GM12878 (cell line): ENCODE data around the gene RHOB. TPM values are rescaled to one million over a fixed set of nuclear protein-coding genes. Genes with fewer than 3 reads are reported as not detected.

Source experiments
- ATAC-seq: fragments of 200-7000 bp; cut with Tn5 transposase; 3 replicates; pipeline ENCODE4 v1.9.1; 2020; ENCODE audit warnings: mild to moderate bottlenecking, moderate library complexity
- BruUV-seq: library from RNA; stranded (reverse); fragments of 400-500 nt; replicated peaks from 2 replicates; lab custom pipeline; 2021; lab: Mats Ljungman, UMichigan
- CTCF ChIA-PET: fragments of 300-600 bp; sonication (Branson Sonifier 250); formaldehyde crosslinking; extraction: SDS; loops from one replicate; lab custom pipeline; 2021; ENCODE audit warnings: inconsistent platforms; lab: Yijun Ruan, JAX
- POLR2A ChIA-PET: fragments of 350-600 bp; formaldehyde crosslinking; extraction: SDS; loops from one replicate; lab custom pipeline; 2021; ENCODE audit warnings: inconsistent platforms; lab: Charles Lee
- RAD21 ChIA-PET: fragments of 300-600 bp; sonication (Branson Sonifier 250); formaldehyde crosslinking; loops from one replicate; lab custom pipeline; 2023; ENCODE audit warnings: antibody characterized with exemption; ENCODE audit not compliant: unreplicated experiment; lab: Charles Lee
- SMC1A ChIA-PET: fragments of 300-600 bp; sonication (Branson Sonifier 250); formaldehyde crosslinking; loops from one replicate; lab custom pipeline; 2023; ENCODE audit not compliant: unreplicated experiment, uncharacterized antibody; lab: Charles Lee
- DNase-seq: peaks from one replicate; pipeline ENCODE4 v3.0.0-alpha.2; 2011; ENCODE audit warnings: low read depth, low spot score
- FAIRE-seq: peaks from 3 replicates; lab custom pipeline; 2011; peaks lifted over from hg19 to GRCh38; lab: Jason Lieb, UNC
- H2AFZ ChIP-seq: 2 replicates; pipeline ENCODE4 v1.6.0; 2011; ENCODE audit warnings: low read depth, low read length, control low read depth; ENCODE audit not compliant: control insufficient read depth
- H3K27ac ChIP-seq: 2 replicates; pipeline ENCODE4 v1.5.1; 2011; ENCODE audit warnings: control low read depth; ENCODE audit not compliant: control insufficient read depth, insufficient read depth
- H3K27me3 ChIP-seq, 2 experiments: replicated peaks in 1 of 2; 2 replicates each; pipeline versions ENCODE4 v1.6.0 to v1.6.1; 2011; ENCODE audit warnings: low read length in 1 of 2; ENCODE audit not compliant: control insufficient read depth in 2 of 2, insufficient read depth in 2 of 2
- H3K36me3 ChIP-seq, 2 experiments: 2 replicates each; pipeline ENCODE4 v1.5.1; 2011; ENCODE audit warnings: low read length in 1 of 2; ENCODE audit not compliant: control insufficient read depth in 2 of 2, insufficient read depth in 2 of 2
- H3K4me1 ChIP-seq: 2 replicates; pipeline ENCODE4 v1.6.1; 2011; ENCODE audit warnings: mild to moderate bottlenecking, low read length, moderate library complexity, mixed read lengths; ENCODE audit not compliant: control insufficient read depth, insufficient read depth
- H3K4me2 ChIP-seq: 2 replicates; pipeline ENCODE4 v1.6.0; 2011; ENCODE audit warnings: control low read depth; ENCODE audit not compliant: control insufficient read depth, insufficient read depth
- H3K4me3 ChIP-seq: fragments of 200-600 bp; sonication (generic); 2 replicates; pipeline ENCODE4 v1.5.1; 2016
- H3K79me2 ChIP-seq: 2 replicates; pipeline ENCODE4 v1.6.0; 2011; ENCODE audit warnings: low read length; ENCODE audit not compliant: control insufficient read depth, insufficient read depth
- H3K9ac ChIP-seq: 2 replicates; pipeline ENCODE4 v1.8.0; 2011; ENCODE audit warnings: low read length, control low read depth, mixed read lengths; ENCODE audit not compliant: control insufficient read depth, insufficient read depth
- H3K9me3 ChIP-seq: replicated peaks from 3 replicates; pipeline ENCODE4 v1.5.1; 2011; ENCODE audit warnings: mild to moderate bottlenecking, low read length; ENCODE audit not compliant: control insufficient read depth, insufficient read depth
- H4K20me1 ChIP-seq: 2 replicates; pipeline ENCODE4 v1.6.0; 2011; ENCODE audit not compliant: control insufficient read depth, insufficient read depth
- BRCA1 ChIP-seq: IDR thresholded peaks from 2 replicates; pipeline ENCODE4 v1.6.1; 2011; ENCODE audit warnings: low read depth, low read length, improper control_type of control experiment
- CBX3 ChIP-seq: fragments of 200-600 bp; sonication (generic); IDR thresholded peaks from 2 replicates; pipeline ENCODE4 v1.6.1; 2016; ENCODE audit warnings: low read depth, borderline replicate concordance
- DPF2 ChIP-seq: fragments of 450-650 bp; IDR thresholded peaks from 2 replicates; pipeline ENCODE4 v1.6.1; 2017; ENCODE audit warnings: mild to moderate bottlenecking
- ETV6 ChIP-seq, 2 experiments: fragments of 450-650 bp in 1 of 2; IDR thresholded peaks in 1 of 2; conservative IDR thresholded peaks in 1 of 2; 2 replicates each; pipeline ENCODE4 v1.6.1; 2014; ENCODE audit warnings: antibody characterized with exemption in 1 of 2, borderline replicate concordance in 1 of 2, low read depth in 1 of 2, mild to moderate bottlenecking in 1 of 2, moderate library complexity in 1 of 2
- IKZF1 ChIP-seq: fragments of 450-650 bp; conservative IDR thresholded peaks from 2 replicates; pipeline ENCODE4 v1.6.1; 2017; ENCODE audit warnings: antibody characterized with exemption, mild to moderate bottlenecking
- JUNB ChIP-seq: IDR thresholded peaks from 2 replicates; pipeline ENCODE4 v1.6.1; 2016; ENCODE audit warnings: antibody characterized with exemption, mild to moderate bottlenecking
- JUND ChIP-seq: IDR thresholded peaks from 2 replicates; pipeline ENCODE4 v1.6.1; 2012; ENCODE audit warnings: low read depth, mild to moderate bottlenecking, low read length, improper control_type of control experiment, moderate library complexity
- MEF2A ChIP-seq: IDR thresholded peaks from 2 replicates; pipeline ENCODE4 v1.6.1; 2011; ENCODE audit warnings: low read depth, mild to moderate bottlenecking, low read length, moderate library complexity; ENCODE audit not compliant: insufficient read depth
- MXI1 ChIP-seq: fragments of 150-350 bp; IDR thresholded peaks from 2 replicates; pipeline ENCODE4 v1.6.1; 2011; ENCODE audit warnings: low read depth, mild to moderate bottlenecking, inconsistent platforms, low read length, improper control_type of control experiment
- NR2C1 ChIP-seq: fragments of 450-650 bp; IDR thresholded peaks from 2 replicates; pipeline ENCODE4 v1.6.1; 2017; ENCODE audit warnings: antibody characterized with exemption, mild to moderate bottlenecking, moderate library complexity
- POLR2AphosphoS2 ChIP-seq: IDR thresholded peaks from 2 replicates; pipeline ENCODE4 v1.6.1; 2011; ENCODE audit warnings: low read depth, mild to moderate bottlenecking, low read length, improper control_type of control experiment, moderate library complexity
- RB1 ChIP-seq: fragments of 450-650 bp; formaldehyde crosslinking; IDR thresholded peaks from 2 replicates; pipeline ENCODE4 v1.6.1; 2017; ENCODE audit warnings: mild to moderate bottlenecking, borderline replicate concordance
- WGBS: methylation state at CpG from one replicate; pipeline ENCODE4 v1.1.6; 2016; ENCODE audit warnings: low lambda C conversion rate; ENCODE audit not compliant: insufficient replicate concordance, insufficient coverage; ENCODE audit errors: missing lambda C conversion rate; 5-methylcytosine and 5-hydroxymethylcytosine counted together
- in situ Hi-C: fragments of 300-500 bp; cut with MboI; formaldehyde crosslinking; loops from 9 replicates; pipeline ENCODE4 v1.14.3; 2018; ENCODE audit warnings: mixed read lengths
- intact Hi-C: fragments of 100-400 bp; cut with micrococcal nuclease; formaldehyde crosslinking; loops from one replicate; pipeline ENCODE4 v1.14.2; 2022; ENCODE audit not compliant: unreplicated experiment
- polyA plus RNA-seq, 11 experiments: library from polyadenylated mRNA; depleted of rRNA in 4 of 11; unstranded in 6 of 11; stranded (reverse) in 5 of 11; fragments of >200 nt; fragmentation: Nextera tagmentation in 4 of 11; fragmentation: Illumina TruSeq in 1 of 11; extraction: Ambion mirVana in 4 of 11; extraction: Trizol in 1 of 11; gene quantifications; 1 replicate in 1 of 11; 2 replicates in 10 of 11; pipeline versions ENCODE4 v1.2.1 to v1.2.3, GENCODE V29; 2011 to 2016; ENCODE audit warnings: inconsistent platforms in 2 of 11, missing spikeins in 2 of 11, low read depth in 1 of 11
- total RNA-seq, 4 experiments: library from RNA; depleted of rRNA in 3 of 4; stranded (reverse); fragments of >200 nt in 3 of 4; fragmentation: Illumina TruSeq in 1 of 4; extraction: Trizol in 1 of 4; gene quantifications; 2 replicates each; pipeline versions ENCODE4 v1.2.1 to v1.2.3, GENCODE V29; 2013 to 2021
- TF ChIP-seq, protein P1 (sequence below): fragments of 450-650 bp; formaldehyde crosslinking; IDR thresholded peaks from 2 replicates; pipeline ENCODE4 v1.5.0; 2022; ENCODE audit warnings: mild to moderate bottlenecking, missing genetic modification characterization
- TF ChIP-seq, protein P2 (sequence below): fragments of 450-650 bp; IDR thresholded peaks from 2 replicates; pipeline ENCODE4 v1.6.1; 2017; ENCODE audit warnings: mild to moderate bottlenecking, low read depth, inconsistent platforms; ENCODE audit not compliant: poor library complexity, severe bottlenecking
- TF ChIP-seq, protein P3 (sequence below): IDR thresholded peaks from 2 replicates; pipeline ENCODE4 v1.6.1; 2011; ENCODE audit warnings: mild to moderate bottlenecking, low read depth, low read length, moderate library complexity; ENCODE audit not compliant: insufficient replicate concordance

Gene RHOB
- total and polyA plus RNA-seq, 10 of the 15 experiments (the other 5 are each of a cell fraction or from before 2014, with no cell fraction given): 0.03 to 4.5 (median 1.2) TPM

DNA sequence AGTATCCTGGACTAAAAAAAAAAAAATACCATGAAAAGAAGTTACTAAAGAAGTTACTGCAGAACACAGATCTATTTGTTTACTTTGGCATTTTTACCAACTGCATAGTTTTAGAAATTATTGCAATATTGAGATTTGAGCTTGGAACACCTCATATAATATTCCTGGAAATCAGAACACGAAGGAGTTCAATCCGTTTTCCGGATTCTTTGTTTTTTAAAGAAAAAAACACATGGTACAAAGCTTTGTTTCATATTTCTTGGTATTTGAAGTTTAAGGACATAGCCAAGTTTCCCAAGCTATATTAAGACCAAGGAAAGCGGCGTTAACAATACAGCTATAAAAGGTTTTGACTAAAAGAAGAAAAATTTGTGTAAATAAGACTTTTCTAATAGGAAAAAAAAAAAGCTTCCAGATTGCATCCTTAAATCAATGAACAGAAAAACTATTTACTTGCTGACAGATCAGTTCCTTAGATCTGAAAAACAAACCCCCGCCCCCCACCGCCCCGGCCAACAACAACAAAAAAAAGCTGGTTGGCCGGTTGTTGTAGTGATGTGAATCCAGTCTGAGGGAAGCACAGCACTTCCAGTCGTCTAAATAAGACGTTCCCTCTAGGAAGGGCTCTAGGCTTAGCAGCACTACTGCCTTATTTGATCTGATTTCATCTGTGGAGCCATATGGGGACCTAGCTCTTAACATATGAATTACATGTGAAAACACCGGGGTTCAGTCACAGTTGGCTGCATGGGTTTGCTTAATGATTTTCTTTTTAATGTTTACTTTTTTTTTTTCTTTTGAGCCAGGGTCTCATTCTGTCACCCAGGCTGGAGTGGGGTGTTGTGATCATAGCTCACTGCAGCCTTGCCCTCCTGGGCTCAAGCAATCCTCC is 2.5 kb upstream of the RHOB start:
- SMC1A ChIA-PET: interaction anchor here (0.6 to 3.4 kb wide), 36 partner anchors 8 to 496 kb away, joined by 3 to 56 read pairs (median 4); partner anchors contain the start of gene HS1BP3
- no TSS peak for BruUV-seq
- peaks cover 5 to 9% of the 10 kb centered on the region in 2 experiments; a peak in 3 of 4 replicates for H3K27me3 ChIP-seq
- H2AFZ ChIP-seq: no peak overlapping the region
- H3K9ac ChIP-seq: no peak overlapping the region
- WGBS: 36% methylated on average over 12 of the region's 12 CpGs
- in situ Hi-C loops: loop anchor here (5.0 to 25.0 kb wide), 2 partner anchors 198 to 518 kb away; no protein-coding TSS in a partner anchor
- RAD21 ChIA-PET: interaction anchor here (0.7 to 5.5 kb wide), 24 partner anchors 8 to 206 kb away, joined by 3 to 107 read pairs (median 4); partner anchors contain the start of gene HS1BP3
- H3K4me3 ChIP-seq: no peak overlapping the region
- intact Hi-C loops: loop anchor here (10.0 kb wide), 1 partner anchor 380 kb away; the partner anchor contains the start of gene LDAH
- FAIRE-seq: no peak
- no peaks in the 10 kb centered on the region; the same call in 1 of the 2 replicates for H4K20me1 ChIP-seq
- DNase-seq: no peak
- no peaks in the 10 kb centered on the region; the same call in 2 of the 3 replicates for H3K9me3 ChIP-seq
- peaks cover 3% of the 10 kb centered on the region for H3K4me1 ChIP-seq
- H3K4me2 ChIP-seq: no peak overlapping the region
- CTCF ChIA-PET: interaction anchor here (0.6 to 6.0 kb wide), 31 partner anchors 11 to 491 kb away, joined by 3 to 119 read pairs (median 4); partner anchors contain the start of gene HS1BP3
- ATAC-seq: no peak
- peaks cover 1% of the 10 kb centered on the region; the same call in 1 of the 2 replicates for H3K79me2 ChIP-seq
- H3K27ac ChIP-seq: no peak overlapping the region
- POLR2A ChIA-PET: interaction anchor here (0.6 to 1.7 kb wide), 6 partner anchors 13 to 204 kb away, joined by 3 to 13 read pairs (median 4); no protein-coding TSS in a partner anchor
- H3K36me3 ChIP-seq: no peaks in the 10 kb centered on the region
- TF ChIP-seq, protein P1, sequence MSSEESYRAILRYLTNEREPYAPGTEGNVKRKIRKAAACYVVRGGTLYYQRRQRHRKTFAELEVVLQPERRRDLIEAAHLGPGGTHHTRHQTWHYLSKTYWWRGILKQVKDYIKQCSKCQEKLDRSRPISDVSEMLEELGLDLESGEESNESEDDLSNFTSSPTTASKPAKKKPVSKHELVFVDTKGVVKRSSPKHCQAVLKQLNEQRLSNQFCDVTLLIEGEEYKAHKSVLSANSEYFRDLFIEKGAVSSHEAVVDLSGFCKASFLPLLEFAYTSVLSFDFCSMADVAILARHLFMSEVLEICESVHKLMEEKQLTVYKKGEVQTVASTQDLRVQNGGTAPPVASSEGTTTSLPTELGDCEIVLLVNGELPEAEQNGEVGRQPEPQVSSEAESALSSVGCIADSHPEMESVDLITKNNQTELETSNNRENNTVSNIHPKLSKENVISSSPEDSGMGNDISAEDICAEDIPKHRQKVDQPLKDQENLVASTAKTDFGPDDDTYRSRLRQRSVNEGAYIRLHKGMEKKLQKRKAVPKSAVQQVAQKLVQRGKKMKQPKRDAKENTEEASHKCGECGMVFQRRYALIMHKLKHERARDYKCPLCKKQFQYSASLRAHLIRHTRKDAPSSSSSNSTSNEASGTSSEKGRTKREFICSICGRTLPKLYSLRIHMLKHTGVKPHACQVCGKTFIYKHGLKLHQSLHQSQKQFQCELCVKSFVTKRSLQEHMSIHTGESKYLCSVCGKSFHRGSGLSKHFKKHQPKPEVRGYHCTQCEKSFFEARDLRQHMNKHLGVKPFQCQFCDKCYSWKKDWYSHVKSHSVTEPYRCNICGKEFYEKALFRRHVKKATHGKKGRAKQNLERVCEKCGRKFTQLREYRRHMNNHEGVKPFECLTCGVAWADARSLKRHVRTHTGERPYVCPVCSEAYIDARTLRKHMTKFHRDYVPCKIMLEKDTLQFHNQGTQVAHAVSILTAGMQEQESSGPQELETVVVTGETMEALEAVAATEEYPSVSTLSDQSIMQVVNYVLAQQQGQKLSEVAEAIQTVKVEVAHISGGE (CRISPR knock-in tag): no peak
- TF ChIP-seq BRCA1 (no peak), CBX3 (no peak), IKZF1 (no peak), MEF2A (no peak), MXI1 (no peak), POLR2AphosphoS2 (no peak), JUND (no peak), ETV6 (conservative IDR thresholded peaks at IDR 0.05 in 1 of 2, IDR thresholded peaks at IDR 0.05 in 1 of 2; ENCODE audit: borderline replicate concordance in 1 of 2, low read depth in 1 of 2) (no peak), DPF2 (no peak), NR2C1 (no peak), JUNB (no peak), RB1 (no peak)
- TF ChIP-seq, protein P2, sequence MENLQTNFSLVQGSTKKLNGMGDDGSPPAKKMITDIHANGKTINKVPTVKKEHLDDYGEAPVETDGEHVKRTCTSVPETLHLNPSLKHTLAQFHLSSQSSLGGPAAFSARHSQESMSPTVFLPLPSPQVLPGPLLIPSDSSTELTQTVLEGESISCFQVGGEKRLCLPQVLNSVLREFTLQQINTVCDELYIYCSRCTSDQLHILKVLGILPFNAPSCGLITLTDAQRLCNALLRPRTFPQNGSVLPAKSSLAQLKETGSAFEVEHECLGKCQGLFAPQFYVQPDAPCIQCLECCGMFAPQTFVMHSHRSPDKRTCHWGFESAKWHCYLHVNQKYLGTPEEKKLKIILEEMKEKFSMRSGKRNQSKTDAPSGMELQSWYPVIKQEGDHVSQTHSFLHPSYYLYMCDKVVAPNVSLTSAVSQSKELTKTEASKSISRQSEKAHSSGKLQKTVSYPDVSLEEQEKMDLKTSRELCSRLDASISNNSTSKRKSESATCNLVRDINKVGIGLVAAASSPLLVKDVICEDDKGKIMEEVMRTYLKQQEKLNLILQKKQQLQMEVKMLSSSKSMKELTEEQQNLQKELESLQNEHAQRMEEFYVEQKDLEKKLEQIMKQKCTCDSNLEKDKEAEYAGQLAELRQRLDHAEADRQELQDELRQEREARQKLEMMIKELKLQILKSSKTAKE: no peak
- TF ChIP-seq, protein P3, sequence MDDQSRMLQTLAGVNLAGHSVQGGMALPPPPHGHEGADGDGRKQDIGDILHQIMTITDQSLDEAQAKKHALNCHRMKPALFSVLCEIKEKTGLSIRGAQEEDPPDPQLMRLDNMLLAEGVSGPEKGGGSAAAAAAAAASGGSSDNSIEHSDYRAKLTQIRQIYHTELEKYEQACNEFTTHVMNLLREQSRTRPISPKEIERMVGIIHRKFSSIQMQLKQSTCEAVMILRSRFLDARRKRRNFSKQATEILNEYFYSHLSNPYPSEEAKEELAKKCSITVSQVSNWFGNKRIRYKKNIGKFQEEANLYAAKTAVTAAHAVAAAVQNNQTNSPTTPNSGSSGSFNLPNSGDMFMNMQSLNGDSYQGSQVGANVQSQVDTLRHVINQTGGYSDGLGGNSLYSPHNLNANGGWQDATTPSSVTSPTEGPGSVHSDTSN: no peak
